ENCODE measurements around the gene BRF1. TPM values are rescaled to one million over a fixed set of nuclear protein-coding genes. Genes with fewer than 3 reads are reported as not detected.

The BRF1 gene
- total and polyA plus RNA-seq, 2 of the 8 experiments (the other 6 are each of a cell fraction or from before 2014, with no cell fraction given): 7.7 to 18.3 TPM

DNA sequence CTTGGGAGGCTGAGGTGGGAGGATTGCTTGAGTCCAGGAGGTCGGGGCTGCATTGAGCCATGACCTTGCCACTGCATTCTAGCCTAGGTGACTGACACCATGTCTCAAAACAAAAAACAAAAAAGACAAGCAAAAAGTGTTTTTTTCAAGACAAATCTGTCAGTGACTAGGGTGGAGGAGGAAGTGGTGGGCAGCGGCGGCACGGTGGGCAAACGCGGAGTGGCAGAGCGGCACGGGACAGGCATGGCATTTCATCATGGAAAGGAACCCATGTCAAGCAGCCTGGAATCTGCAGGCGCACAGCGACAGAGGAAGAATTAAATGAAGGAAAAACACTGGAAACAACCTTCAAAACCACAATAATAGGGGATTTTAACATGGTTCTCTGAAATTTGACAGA, 56.5 kb downstream of the BRF1 start:
- Histone ChIP-seq H3K4me2 (ENCODE audit: insufficient read depth in 1 of 2, low read depth in 2 of 2, low read length in 2 of 2) (no peak overlapping the region), H2BK120ac (replicated peaks; ENCODE audit: low read depth, low read length) (no peak overlapping the region), H3K23me2 (ENCODE audit: low read depth, low read length) (peaks cover 10% of the 10 kb centered on the region; the same call in 1 of the 2 replicates), H3K14ac (ENCODE audit: insufficient read length) (no peak overlapping the region), H3K18ac (ENCODE audit: extremely low read depth, low read length) (no peak overlapping the region), H3K79me2 (ENCODE audit: control insufficient read depth in 1 of 2, insufficient read depth in 2 of 2, low read length in 2 of 2) (peaks cover 0 to 3% of the 10 kb centered on the region in 2 experiments; a peak in 1 of 4 replicates), H4K8ac (ENCODE audit: extremely low read depth, insufficient read depth, low read length) (no peak overlapping the region), H2BK12ac (ENCODE audit: low read depth, low read length) (no peak overlapping the region), H2AK5ac (ENCODE audit: low read depth, low read length) (no peak overlapping the region), H3K23ac (ENCODE audit: insufficient read length) (no peak overlapping the region), H2AFZ (ENCODE audit: low read length) (no peak overlapping the region), H3K36me3 (ENCODE audit: control insufficient read depth in 2 of 4, insufficient read depth in 4 of 4, low read length in 3 of 4) (peaks cover 0 to 6% (median 0%) of the 10 kb centered on the region in 4 experiments; a peak in 2 of 8 replicates), H3K56ac (replicated peaks; ENCODE audit: insufficient read length, low read depth, low read length) (no peak overlapping the region), H3K27me3 (replicated peaks in 1 of 4; ENCODE audit: control insufficient read depth in 3 of 4, extremely low read depth in 1 of 4, insufficient read depth in 3 of 4, low read length in 3 of 4) (peaks cover 0 to 7% (median 3%) of the 10 kb centered on the region in 4 experiments; a peak in 3 of 7 replicates), H2BK20ac (ENCODE audit: low read length) (no peak overlapping the region), H3K4me1 (replicated peaks in 1 of 4; ENCODE audit: control insufficient read depth in 3 of 4, insufficient read depth in 4 of 4, low read length in 3 of 4) (peaks cover 0 to 6% (median 2%) of the 10 kb centered on the region in 4 experiments; a peak in 3 of 7 replicates), H3K4me3 (ENCODE audit: extremely low read depth in 1 of 4, insufficient read depth in 2 of 4, low read depth in 3 of 4, low read length in 4 of 4) (no peak overlapping the region), H4K5ac (ENCODE audit: insufficient read length, low read depth, low read length) (no peak overlapping the region), H3K79me1 (ENCODE audit: low read depth, low read length) (peaks cover 2% of the 10 kb centered on the region; the same call in 1 of the 2 replicates), H3K27ac (ENCODE audit: low read depth, low read length) (no peak overlapping the region), H3K9me3 (ENCODE audit: insufficient read depth in 2 of 2, low read depth in 1 of 2, low read length in 1 of 2) (peaks cover 0 to 4% of the 10 kb centered on the region in 2 experiments; a peak in 1 of 4 replicates), H4K20me1 (replicated peaks in 1 of 2; ENCODE audit: control insufficient read depth in 1 of 2, insufficient read depth in 2 of 2, low read length in 2 of 2) (peaks cover 0 to 8% of the 10 kb centered on the region in 2 experiments), H2BK15ac (ENCODE audit: low read length) (no peak overlapping the region), H2BK5ac (ENCODE audit: low read depth, low read length) (no peak overlapping the region), H4K91ac (replicated peaks; ENCODE audit: insufficient read length, low read length) (no peak overlapping the region), H3K4ac (replicated peaks; ENCODE audit: insufficient read length, low read depth, low read length) (no peak overlapping the region), H3K9ac (replicated peaks in 1 of 4; ENCODE audit: extremely low read depth in 1 of 4, low read depth in 3 of 4, low read length in 3 of 4) (no peak overlapping the region)
- ChIA-PET CTCF (ENCODE audit: partially characterized antibody) (interaction anchor here (0.7 kb wide), 1 partner anchor 46 kb away, joined by 3 read pairs; no protein-coding TSS in a partner anchor), POLR2A (ENCODE audit: partially characterized antibody) (no interaction called here)
- DNase-seq (ENCODE audit: low read depth in 1 of 2, low spot score in 2 of 2): no peak
- no peak for FAIRE-seq
- WGBS, 2 experiments (ENCODE audit: extremely low coverage in 1 of 2, insufficient coverage in 1 of 2, insufficient read length in 1 of 2, insufficient replicate concordance in 2 of 2, low coverage in 1 of 2, low lambda C conversion rate in 2 of 2, missing lambda C conversion rate in 1 of 2): 82% methylated on average over 9 of the region's 10 CpGs; no CpG with 5 or more reads in 1 of the 2 experiments
- TF ChIP-seq CBX5 (IDR thresholded peaks at IDR 0.05; ENCODE audit: low read depth, low read length) (no peak), SP4 (IDR thresholded peaks at IDR 0.05; ENCODE audit: low read length) (no peak)
